Loucy (cell line): ENCODE results near the gene MCF2L.

Experiments
- H2AFZ ChIP-seq: fragments of 200-600 bp; sonication (generic); 2 replicates; pipeline ENCODE4 v1.6.0; 2016; ENCODE audit warnings: antibody characterized with exemption, mild to moderate bottlenecking, low read length, moderate library complexity
- H3F3A ChIP-seq: fragments of 200-600 bp; 2 replicates; pipeline ENCODE4 v1.6.0; 2016; ENCODE audit warnings: antibody characterized with exemption, low read depth, mild to moderate bottlenecking
- H3K27me3 ChIP-seq: fragments of 200-600 bp; sonication (generic); 2 replicates; pipeline ENCODE4 v1.6.1; 2014; ENCODE audit warnings: low read length, mild to moderate bottlenecking; ENCODE audit not compliant: insufficient read depth, poor library complexity, severe bottlenecking
- H3K36me3 ChIP-seq: fragments of 200-600 bp; sonication (generic); 2 replicates; pipeline ENCODE4 v1.6.1; 2016; ENCODE audit warnings: low read length; ENCODE audit not compliant: insufficient read depth
- H3K4me1 ChIP-seq: fragments of 200-600 bp; sonication (generic); 2 replicates; pipeline ENCODE4 v1.5.1; 2014; ENCODE audit warnings: low read length, mild to moderate bottlenecking; ENCODE audit not compliant: insufficient read depth, poor library complexity, severe bottlenecking
- H3K4me2 ChIP-seq: fragments of 200-600 bp; sonication (generic); 2 replicates; pipeline ENCODE4 v1.6.0; 2014; ENCODE audit warnings: antibody characterized with exemption, low read length, low read depth, mild to moderate bottlenecking; ENCODE audit not compliant: poor library complexity, severe bottlenecking
- H3K4me3 ChIP-seq: fragments of 200-600 bp; sonication (generic); 2 replicates; pipeline ENCODE4 v1.5.1; 2014; ENCODE audit warnings: low read length, mild to moderate bottlenecking, mixed read lengths; ENCODE audit not compliant: poor library complexity, severe bottlenecking
- H3K79me2 ChIP-seq: fragments of 200-600 bp; sonication (generic); 2 replicates; pipeline ENCODE4 v1.6.1; 2014; ENCODE audit warnings: low read length; ENCODE audit not compliant: insufficient read depth
- H3K9ac ChIP-seq: fragments of 200-600 bp; sonication (generic); 2 replicates; pipeline ENCODE4 v1.6.0; 2014; ENCODE audit warnings: mild to moderate bottlenecking, low read depth, low read length, moderate library complexity; ENCODE audit not compliant: poor library complexity, severe bottlenecking
- H3K9me2 ChIP-seq: fragments of 200-600 bp; sonication (generic); replicated peaks from 2 replicates; pipeline ENCODE4 v1.6.1; 2016; ENCODE audit warnings: low read depth, low read length, mixed read lengths
- H3K9me3 ChIP-seq: fragments of 200-600 bp; sonication (generic); 2 replicates; pipeline ENCODE4 v1.6.1; 2014; ENCODE audit warnings: mild to moderate bottlenecking, antibody characterized with exemption, low read length, low read depth; ENCODE audit not compliant: insufficient read depth
- H4K20me1 ChIP-seq: fragments of 200-600 bp; sonication (generic); 2 replicates; pipeline ENCODE4 v1.6.0; 2014; ENCODE audit warnings: antibody characterized with exemption, low read length, mild to moderate bottlenecking; ENCODE audit not compliant: insufficient read depth, poor library complexity, severe bottlenecking
- CTCF ChIP-seq: fragments of 200-600 bp; sonication (generic); conservative IDR thresholded peaks from 2 replicates; pipeline ENCODE4 v1.5.1; 2014; ENCODE audit warnings: mild to moderate bottlenecking, antibody characterized with exemption, low read length
- EZH2phosphoT487 ChIP-seq: fragments of 200-600 bp; IDR thresholded peaks from 2 replicates; pipeline ENCODE4 v1.6.1; 2018; ENCODE audit warnings: antibody characterized with exemption, mild to moderate bottlenecking, moderate library complexity, borderline replicate concordance

MCF2L gene

GRCh38 chr13:113121183-113121927, 152.3 kb downstream of the MCF2L start:
- Histone ChIP-seq H3K9me2 (no peaks in the 10 kb centered on the region), H3K4me3 (no peak overlapping the region), H2AFZ (no peak overlapping the region), H3K4me1 (no peaks in the 10 kb centered on the region), H3F3A (no peaks in the 10 kb centered on the region), H4K20me1 (no peaks in the 10 kb centered on the region), H3K27me3 (no peaks in the 10 kb centered on the region), H3K79me2 (no peaks in the 10 kb centered on the region), H3K4me2 (no peak overlapping the region), H3K36me3 (no peaks in the 10 kb centered on the region), H3K9me3 (no peaks in the 10 kb centered on the region), H3K9ac (no peak overlapping the region)
- TF ChIP-seq CTCF (no peak), EZH2phosphoT487 (no peak)

GRCh38 chr13:113121928-113122471, 153.0 kb downstream of the MCF2L start:
- no peaks in the 10 kb centered on the region for H3F3A ChIP-seq
- H3K9me3 ChIP-seq, result no peaks in the 10 kb centered on the region
- no peak overlapping the region for H2AFZ ChIP-seq
- H3K36me3 ChIP-seq, result no peaks in the 10 kb centered on the region
- no peak overlapping the region for H3K4me3 ChIP-seq
- TF ChIP-seq CTCF (no peak), EZH2phosphoT487 (no peak)
- no peaks in the 10 kb centered on the region for H3K4me1 ChIP-seq
- no peaks in the 10 kb centered on the region for H3K79me2 ChIP-seq
- no peaks in the 10 kb centered on the region for H3K27me3 ChIP-seq
- H4K20me1 ChIP-seq, result no peaks in the 10 kb centered on the region
- H3K9ac ChIP-seq, result no peak overlapping the region
- H3K9me2 ChIP-seq, result no peaks in the 10 kb centered on the region
- no peak overlapping the region for H3K4me2 ChIP-seq

GRCh38 chr13:113122550-113123225, 153.7 kb downstream of the MCF2L start, which contains the start of gene F10:
Gene F10 (plus strand): TSS chr13:113122799. CDS start chr13:113122856, 57 bp downstream.
- Histone ChIP-seq H3K9me2 (no peaks in the 10 kb centered on the region), H3K4me1 (no peaks in the 10 kb centered on the region), H3K4me3 (no peak within 1 kb of the TSS), H3K36me3 (no peaks in the 10 kb centered on the region), H3K9me3 (no peaks in the 10 kb centered on the region), H4K20me1 (no peaks in the 10 kb centered on the region), H2AFZ (no peak within 1 kb of the TSS), H3K4me2 (no peak within 1 kb of the TSS), H3F3A (no peaks in the 10 kb centered on the region), H3K79me2 (no peaks in the 10 kb centered on the region), H3K27me3 (no peaks in the 10 kb centered on the region), H3K9ac (no peak within 1 kb of the TSS)
- TF ChIP-seq EZH2phosphoT487 (no peak), CTCF (no peak)
